GM12878 (cell line): ENCODE results near the gene BPGM. TPM values are rescaled to one million over a fixed set of nuclear protein-coding genes. Genes with fewer than 3 reads are reported as not detected.

Experiments used
- ATAC-seq: fragments of 200-7000 bp; cut with Tn5 transposase; 3 replicates; pipeline ENCODE4 v1.9.1; 2020; ENCODE audit warnings: mild to moderate bottlenecking, moderate library complexity
- BruUV-seq: library from RNA; stranded (reverse); fragments of 400-500 nt; replicated peaks from 2 replicates; lab custom pipeline; 2021; lab: Mats Ljungman, UMichigan
- CTCF ChIA-PET: fragments of 300-600 bp; sonication (Branson Sonifier 250); formaldehyde crosslinking; extraction: SDS; loops from one replicate; lab custom pipeline; 2021; ENCODE audit warnings: inconsistent platforms; lab: Yijun Ruan, JAX
- POLR2A ChIA-PET: fragments of 350-600 bp; formaldehyde crosslinking; extraction: SDS; loops from one replicate; lab custom pipeline; 2021; ENCODE audit warnings: inconsistent platforms; lab: Charles Lee
- RAD21 ChIA-PET: fragments of 300-600 bp; sonication (Branson Sonifier 250); formaldehyde crosslinking; loops from one replicate; lab custom pipeline; 2023; ENCODE audit warnings: antibody characterized with exemption; ENCODE audit not compliant: unreplicated experiment; lab: Charles Lee
- SMC1A ChIA-PET: fragments of 300-600 bp; sonication (Branson Sonifier 250); formaldehyde crosslinking; loops from one replicate; lab custom pipeline; 2023; ENCODE audit not compliant: unreplicated experiment, uncharacterized antibody; lab: Charles Lee
- DNase-seq: peaks from one replicate; pipeline ENCODE4 v3.0.0-alpha.2; 2011; ENCODE audit warnings: low read depth, low spot score
- FAIRE-seq: peaks from 3 replicates; lab custom pipeline; 2011; peaks lifted over from hg19 to GRCh38; lab: Jason Lieb, UNC
- H2AFZ ChIP-seq: 2 replicates; pipeline ENCODE4 v1.6.0; 2011; ENCODE audit warnings: low read depth, low read length, control low read depth; ENCODE audit not compliant: control insufficient read depth
- H3K27ac ChIP-seq: 2 replicates; pipeline ENCODE4 v1.5.1; 2011; ENCODE audit warnings: control low read depth; ENCODE audit not compliant: control insufficient read depth, insufficient read depth
- H3K27me3 ChIP-seq, 2 experiments: replicated peaks in 1 of 2; 2 replicates each; pipeline versions ENCODE4 v1.6.0 to v1.6.1; 2011; ENCODE audit warnings: low read length in 1 of 2; ENCODE audit not compliant: control insufficient read depth in 2 of 2, insufficient read depth in 2 of 2
- H3K36me3 ChIP-seq, 2 experiments: 2 replicates each; pipeline ENCODE4 v1.5.1; 2011; ENCODE audit warnings: low read length in 1 of 2; ENCODE audit not compliant: control insufficient read depth in 2 of 2, insufficient read depth in 2 of 2
- H3K4me1 ChIP-seq: 2 replicates; pipeline ENCODE4 v1.6.1; 2011; ENCODE audit warnings: mild to moderate bottlenecking, low read length, moderate library complexity, mixed read lengths; ENCODE audit not compliant: control insufficient read depth, insufficient read depth
- H3K4me2 ChIP-seq: 2 replicates; pipeline ENCODE4 v1.6.0; 2011; ENCODE audit warnings: control low read depth; ENCODE audit not compliant: control insufficient read depth, insufficient read depth
- H3K4me3 ChIP-seq: fragments of 200-600 bp; sonication (generic); 2 replicates; pipeline ENCODE4 v1.5.1; 2016
- H3K79me2 ChIP-seq: 2 replicates; pipeline ENCODE4 v1.6.0; 2011; ENCODE audit warnings: low read length; ENCODE audit not compliant: control insufficient read depth, insufficient read depth
- H3K9ac ChIP-seq: 2 replicates; pipeline ENCODE4 v1.8.0; 2011; ENCODE audit warnings: low read length, control low read depth, mixed read lengths; ENCODE audit not compliant: control insufficient read depth, insufficient read depth
- H3K9me3 ChIP-seq: replicated peaks from 3 replicates; pipeline ENCODE4 v1.5.1; 2011; ENCODE audit warnings: mild to moderate bottlenecking, low read length; ENCODE audit not compliant: control insufficient read depth, insufficient read depth
- H4K20me1 ChIP-seq: 2 replicates; pipeline ENCODE4 v1.6.0; 2011; ENCODE audit not compliant: control insufficient read depth, insufficient read depth
- BHLHE40 ChIP-seq, 2 experiments: fragments of 450-650 bp in 1 of 2; IDR thresholded peaks; 2 replicates each; pipeline ENCODE4 v1.6.1; 2011 to 2017; ENCODE audit warnings: low read depth in 2 of 2, borderline replicate concordance in 1 of 2, improper control_type of control experiment in 1 of 2, low read length in 1 of 2, mild to moderate bottlenecking in 1 of 2
- E4F1 ChIP-seq: fragments of 450-650 bp; IDR thresholded peaks from 2 replicates; pipeline ENCODE4 v1.6.1; 2018; ENCODE audit warnings: borderline replicate concordance, mild to moderate bottlenecking; ENCODE audit not compliant: partially characterized antibody
- HCFC1 ChIP-seq: fragments of 150-350 bp; IDR thresholded peaks from 2 replicates; pipeline ENCODE4 v1.6.1; 2014; ENCODE audit warnings: low read length
- NFYA ChIP-seq: IDR thresholded peaks from 2 replicates; pipeline ENCODE4 v1.6.1; 2011; ENCODE audit warnings: low read depth, mild to moderate bottlenecking, low read length, improper control_type of control experiment, borderline replicate concordance
- RAD21 ChIP-seq: IDR thresholded peaks from 2 replicates; pipeline ENCODE4 v1.6.1; 2011; ENCODE audit warnings: mild to moderate bottlenecking, low read depth, low read length, moderate library complexity; ENCODE audit not compliant: insufficient read depth
- SMC3 ChIP-seq: IDR thresholded peaks from 2 replicates; pipeline ENCODE4 v1.6.1; 2011; ENCODE audit warnings: low read length, improper control_type of control experiment, borderline replicate concordance
- SREBF2 ChIP-seq: IDR thresholded peaks from 2 replicates; pipeline ENCODE4 v1.6.1; 2012; ENCODE audit warnings: mild to moderate bottlenecking, low read length
- STAT1 ChIP-seq: fragments of 450-650 bp; conservative IDR thresholded peaks from 2 replicates; pipeline ENCODE4 v1.6.1; 2014; ENCODE audit warnings: antibody characterized with exemption, mild to moderate bottlenecking
- TCF3 ChIP-seq: IDR thresholded peaks from 2 replicates; pipeline ENCODE4 v1.6.1; 2012; ENCODE audit warnings: low read depth, mild to moderate bottlenecking, low read length, borderline replicate concordance; ENCODE audit not compliant: insufficient read depth
- WGBS: methylation state at CpG from one replicate; pipeline ENCODE4 v1.1.6; 2016; ENCODE audit warnings: low lambda C conversion rate; ENCODE audit not compliant: insufficient replicate concordance, insufficient coverage; ENCODE audit errors: missing lambda C conversion rate; 5-methylcytosine and 5-hydroxymethylcytosine counted together
- in situ Hi-C: fragments of 300-500 bp; cut with MboI; formaldehyde crosslinking; loops from 9 replicates; pipeline ENCODE4 v1.14.3; 2018; ENCODE audit warnings: mixed read lengths
- intact Hi-C: fragments of 100-400 bp; cut with micrococcal nuclease; formaldehyde crosslinking; loops from one replicate; pipeline ENCODE4 v1.14.2; 2022; ENCODE audit not compliant: unreplicated experiment
- polyA plus RNA-seq, 11 experiments: library from polyadenylated mRNA; depleted of rRNA in 4 of 11; unstranded in 6 of 11; stranded (reverse) in 5 of 11; fragments of >200 nt; fragmentation: Nextera tagmentation in 4 of 11; fragmentation: Illumina TruSeq in 1 of 11; extraction: Ambion mirVana in 4 of 11; extraction: Trizol in 1 of 11; gene quantifications; 1 replicate in 1 of 11; 2 replicates in 10 of 11; pipeline versions ENCODE4 v1.2.1 to v1.2.3, GENCODE V29; 2011 to 2016; ENCODE audit warnings: inconsistent platforms in 2 of 11, missing spikeins in 2 of 11, low read depth in 1 of 11
- total RNA-seq, 4 experiments: library from RNA; depleted of rRNA in 3 of 4; stranded (reverse); fragments of >200 nt in 3 of 4; fragmentation: Illumina TruSeq in 1 of 4; extraction: Trizol in 1 of 4; gene quantifications; 2 replicates each; pipeline versions ENCODE4 v1.2.1 to v1.2.3, GENCODE V29; 2013 to 2021
- TF ChIP-seq, protein P1 (sequence below): fragments of 450-650 bp; IDR thresholded peaks from 2 replicates; pipeline ENCODE4 v1.6.1; 2017; ENCODE audit warnings: mild to moderate bottlenecking, moderate library complexity
- TF ChIP-seq, protein P2 (sequence below), 3 experiments: IDR thresholded peaks in 2 of 3; conservative IDR thresholded peaks in 1 of 3; 2 replicates each; pipeline ENCODE4 v1.5.1; 2011; ENCODE audit warnings: low read depth in 3 of 3, low read length in 3 of 3, mild to moderate bottlenecking in 3 of 3, control low read depth in 2 of 3, moderate library complexity in 2 of 3, inconsistent platforms in 1 of 3, mixed read lengths in 1 of 3; ENCODE audit not compliant: control insufficient read depth in 2 of 3, insufficient read depth in 1 of 3; ENCODE audit errors: extremely low read depth in 1 of 3

BPGM gene
- total and polyA plus RNA-seq, 10 of the 15 experiments (the other 5 are each of a cell fraction or from before 2014, with no cell fraction given) = 9.0 to 20.1 (median 15.2) TPM

DNA sequence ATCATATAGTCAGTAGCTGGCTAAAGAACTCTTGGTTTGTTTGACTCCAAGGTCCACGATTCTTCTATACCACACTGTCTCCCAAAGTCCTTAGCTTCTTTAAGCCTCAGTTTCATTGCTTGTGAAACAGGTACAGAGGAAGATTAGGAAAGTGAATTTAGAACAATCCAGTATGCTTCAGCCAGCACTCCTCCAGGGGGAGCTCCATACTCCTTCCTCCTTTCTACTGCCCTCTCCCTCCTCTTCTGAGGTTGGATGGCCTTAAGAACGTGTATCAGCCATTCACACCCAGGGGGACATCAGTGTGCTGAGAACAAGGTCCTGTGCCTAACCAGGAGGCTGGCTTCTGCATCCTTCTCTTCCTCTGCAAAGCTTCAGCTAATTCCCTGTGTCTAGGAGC lies 78.0 kb downstream of the BPGM start:
- FAIRE-seq (peak; percentile 75), ATAC-seq (peak; percentile 85), DNase-seq (peak; percentile 11)
- ChIA-PET POLR2A (no interaction called here), SMC1A (interaction anchor here (0.8 to 4.2 kb wide), 19 partner anchors 9 to 436 kb away, joined by 3 to 17 read pairs (median 3); no protein-coding TSS in a partner anchor), RAD21 (interaction anchor here (0.6 to 2.4 kb wide), 8 partner anchors 218 to 444 kb away, joined by 3 to 16 read pairs (median 5); no protein-coding TSS in a partner anchor), CTCF (interaction anchor here (0.6 to 7.7 kb wide), 21 partner anchors 9 to 365 kb away, joined by 3 to 60 read pairs (median 5); no protein-coding TSS in a partner anchor)
- H2AFZ ChIP-seq = peak overlapping the region; percentile 17; the same call in 1 of the 2 replicates
- H3K4me3 ChIP-seq = no peak overlapping the region
- H4K20me1 ChIP-seq = no peaks in the 10 kb centered on the region
- no peaks in the 10 kb centered on the region for H3K36me3 ChIP-seq
- H3K4me2 ChIP-seq = no peak overlapping the region
- no peaks in the 10 kb centered on the region; a peak in 1 of 4 replicates for H3K27me3 ChIP-seq
- no peaks in the 10 kb centered on the region for H3K9me3 ChIP-seq
- intact Hi-C loops = loop anchor here (1.0 to 5.0 kb wide), 2 partner anchors 43 to 220 kb away; no protein-coding TSS in a partner anchor
- in situ Hi-C loops = no loop called here
- no peak overlapping the region for H3K9ac ChIP-seq
- H3K27ac ChIP-seq = no peak overlapping the region
- H3K79me2 ChIP-seq = no peaks in the 10 kb centered on the region
- H3K4me1 ChIP-seq = no peaks in the 10 kb centered on the region
- 2% methylated on average over 2 of the region's 2 CpGs for WGBS
- TF ChIP-seq, protein P1, sequence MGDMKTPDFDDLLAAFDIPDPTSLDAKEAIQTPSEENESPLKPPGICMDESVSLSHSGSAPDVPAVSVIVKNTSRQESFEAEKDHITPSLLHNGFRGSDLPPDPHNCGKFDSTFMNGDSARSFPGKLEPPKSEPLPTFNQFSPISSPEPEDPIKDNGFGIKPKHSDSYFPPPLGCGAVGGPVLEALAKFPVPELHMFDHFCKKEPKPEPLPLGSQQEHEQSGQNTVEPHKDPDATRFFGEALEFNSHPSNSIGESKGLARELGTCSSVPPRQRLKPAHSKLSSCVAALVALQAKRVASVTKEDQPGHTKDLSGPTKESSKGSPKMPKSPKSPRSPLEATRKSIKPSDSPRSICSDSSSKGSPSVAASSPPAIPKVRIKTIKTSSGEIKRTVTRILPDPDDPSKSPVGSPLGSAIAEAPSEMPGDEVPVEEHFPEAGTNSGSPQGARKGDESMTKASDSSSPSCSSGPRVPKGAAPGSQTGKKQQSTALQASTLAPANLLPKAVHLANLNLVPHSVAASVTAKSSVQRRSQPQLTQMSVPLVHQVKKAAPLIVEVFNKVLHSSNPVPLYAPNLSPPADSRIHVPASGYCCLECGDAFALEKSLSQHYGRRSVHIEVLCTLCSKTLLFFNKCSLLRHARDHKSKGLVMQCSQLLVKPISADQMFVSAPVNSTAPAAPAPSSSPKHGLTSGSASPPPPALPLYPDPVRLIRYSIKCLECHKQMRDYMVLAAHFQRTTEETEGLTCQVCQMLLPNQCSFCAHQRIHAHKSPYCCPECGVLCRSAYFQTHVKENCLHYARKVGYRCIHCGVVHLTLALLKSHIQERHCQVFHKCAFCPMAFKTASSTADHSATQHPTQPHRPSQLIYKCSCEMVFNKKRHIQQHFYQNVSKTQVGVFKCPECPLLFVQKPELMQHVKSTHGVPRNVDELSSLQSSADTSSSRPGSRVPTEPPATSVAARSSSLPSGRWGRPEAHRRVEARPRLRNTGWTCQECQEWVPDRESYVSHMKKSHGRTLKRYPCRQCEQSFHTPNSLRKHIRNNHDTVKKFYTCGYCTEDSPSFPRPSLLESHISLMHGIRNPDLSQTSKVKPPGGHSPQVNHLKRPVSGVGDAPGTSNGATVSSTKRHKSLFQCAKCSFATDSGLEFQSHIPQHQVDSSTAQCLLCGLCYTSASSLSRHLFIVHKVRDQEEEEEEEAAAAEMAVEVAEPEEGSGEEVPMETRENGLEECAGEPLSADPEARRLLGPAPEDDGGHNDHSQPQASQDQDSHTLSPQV = no peak
- TF ChIP-seq NFYA = no peak
- TF ChIP-seq E4F1 = no peak
- TF ChIP-seq SMC3 = peak; percentile 53; the same call in 1 of the 2 replicates
- no peak for TF ChIP-seq TCF3
- TF ChIP-seq, protein P2, sequence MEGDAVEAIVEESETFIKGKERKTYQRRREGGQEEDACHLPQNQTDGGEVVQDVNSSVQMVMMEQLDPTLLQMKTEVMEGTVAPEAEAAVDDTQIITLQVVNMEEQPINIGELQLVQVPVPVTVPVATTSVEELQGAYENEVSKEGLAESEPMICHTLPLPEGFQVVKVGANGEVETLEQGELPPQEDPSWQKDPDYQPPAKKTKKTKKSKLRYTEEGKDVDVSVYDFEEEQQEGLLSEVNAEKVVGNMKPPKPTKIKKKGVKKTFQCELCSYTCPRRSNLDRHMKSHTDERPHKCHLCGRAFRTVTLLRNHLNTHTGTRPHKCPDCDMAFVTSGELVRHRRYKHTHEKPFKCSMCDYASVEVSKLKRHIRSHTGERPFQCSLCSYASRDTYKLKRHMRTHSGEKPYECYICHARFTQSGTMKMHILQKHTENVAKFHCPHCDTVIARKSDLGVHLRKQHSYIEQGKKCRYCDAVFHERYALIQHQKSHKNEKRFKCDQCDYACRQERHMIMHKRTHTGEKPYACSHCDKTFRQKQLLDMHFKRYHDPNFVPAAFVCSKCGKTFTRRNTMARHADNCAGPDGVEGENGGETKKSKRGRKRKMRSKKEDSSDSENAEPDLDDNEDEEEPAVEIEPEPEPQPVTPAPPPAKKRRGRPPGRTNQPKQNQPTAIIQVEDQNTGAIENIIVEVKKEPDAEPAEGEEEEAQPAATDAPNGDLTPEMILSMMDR (IDR thresholded peaks at IDR 0.05 in 2 of 3, conservative IDR thresholded peaks at IDR 0.05 in 1 of 3; ENCODE audit: control insufficient read depth in 2 of 3, extremely low read depth in 1 of 3, insufficient read depth in 1 of 3, low read depth in 3 of 3, low read length in 3 of 3) = peak; percentile 48 to 59 (median 52); a peak in 5 of 6 replicates
- peak; percentile 52 for TF ChIP-seq RAD21
- TF ChIP-seq HCFC1 = no peak
- TF ChIP-seq SREBF2 = no peak
- no peak for TF ChIP-seq BHLHE40 (IDR thresholded peaks at IDR 0.05; ENCODE audit: borderline replicate concordance in 1 of 2, low read depth in 2 of 2, low read length in 1 of 2)
- no peak for TF ChIP-seq STAT1
- no TSS peak for BruUV-seq
